Naive thymus-derived CD4-positive, alpha-beta T cell (primary cell): Measurements from ENCODE around the gene CPT1B. TPM values are rescaled to one million over a fixed set of nuclear protein-coding genes. Genes with fewer than 3 reads are reported as not detected.

Experiments used
- ATAC-seq: fragments of 150-1000 bp; cut with Tn5 transposase; 2 replicates; pipeline ENCODE4 v1.10.0; 2021; ENCODE audit warnings: mild to moderate bottlenecking, moderate library complexity
- CTCF ChIA-PET: fragments of 350-600 bp; sonication (Branson Sonifier 250); formaldehyde crosslinking; loops from one replicate; lab custom pipeline; 2021; ENCODE audit warnings: antibody characterized with exemption; lab: Charles Lee
- POLR2A ChIA-PET: fragments of 350-600 bp; sonication (Branson Sonifier 250); formaldehyde crosslinking; loops from one replicate; lab custom pipeline; 2021; ENCODE audit warnings: antibody characterized with exemption, inconsistent platforms; lab: Charles Lee
- DNase-seq, 9 donors: peaks; one replicate each; pipeline versions ENCODE4 v3.0.0 to v3.0.0-alpha.2; 2020 to 2022; ENCODE audit warnings: mixed read lengths in 1 of 9
- H3K27ac ChIP-seq: one replicate; pipeline ENCODE4 v1.7.0; 2013; ENCODE audit warnings: mild to moderate bottlenecking, low read depth, low read length, moderate library complexity
- H3K27me3 ChIP-seq, 2 donors: one replicate each; pipeline ENCODE4 v1.7.0; 2013; ENCODE audit warnings: low read length in 2 of 2, mild to moderate bottlenecking in 2 of 2, moderate library complexity in 2 of 2; ENCODE audit not compliant: control insufficient read depth in 2 of 2, insufficient read depth in 2 of 2
- H3K36me3 ChIP-seq, 3 experiments: 1 replicate in 2 of 3; 2 replicates in 1 of 3; pipeline ENCODE4 v1.7.0; 2013; ENCODE audit warnings: low read length in 3 of 3, mild to moderate bottlenecking in 3 of 3, moderate library complexity in 1 of 3; ENCODE audit not compliant: insufficient read depth in 3 of 3, control insufficient read depth in 2 of 3
- H3K4me1 ChIP-seq, 2 donors: one replicate each; pipeline ENCODE4 v1.7.0; 2013; ENCODE audit warnings: low read length in 2 of 2, mild to moderate bottlenecking in 2 of 2, moderate library complexity in 1 of 2; ENCODE audit not compliant: control insufficient read depth in 2 of 2, insufficient read depth in 2 of 2
- H3K4me3 ChIP-seq: 2 replicates; pipeline ENCODE4 v1.7.0; 2013; ENCODE audit warnings: mild to moderate bottlenecking, low read length
- H3K9me3 ChIP-seq, 3 experiments: 1 replicate in 2 of 3; 2 replicates in 1 of 3; pipeline ENCODE4 v1.7.0; 2013; ENCODE audit warnings: low read length in 3 of 3; ENCODE audit not compliant: control insufficient read depth in 2 of 3
- H3K27ac Mint-ChIP-seq, 9 donors: one replicate each; pipeline ENCODE4 v1.8.0; 2020 to 2022; ENCODE audit warnings: mixed read lengths in 9 of 9, mild to moderate bottlenecking in 8 of 9, moderate library complexity in 5 of 9, inconsistent platforms in 2 of 9
- H3K27me3 Mint-ChIP-seq, 5 donors: one replicate each; pipeline ENCODE4 v1.8.0; 2021 to 2022; ENCODE audit warnings: mixed read lengths in 5 of 5, mild to moderate bottlenecking in 1 of 5
- H3K36me3 Mint-ChIP-seq, 5 donors: one replicate each; pipeline ENCODE4 v1.8.0; 2020 to 2022; ENCODE audit warnings: mixed read lengths in 5 of 5, mild to moderate bottlenecking in 3 of 5, inconsistent platforms in 1 of 5
- H3K4me1 Mint-ChIP-seq, 7 donors: one replicate each; pipeline ENCODE4 v1.8.0; 2020 to 2022; ENCODE audit warnings: mixed read lengths in 7 of 7, mild to moderate bottlenecking in 3 of 7, inconsistent platforms in 1 of 7
- H3K4me3 Mint-ChIP-seq, 10 donors: one replicate each; pipeline ENCODE4 v1.8.0; 2020 to 2022; ENCODE audit warnings: mild to moderate bottlenecking in 10 of 10, mixed read lengths in 10 of 10, moderate library complexity in 6 of 10, inconsistent platforms in 2 of 10
- H3K9me3 Mint-ChIP-seq, 11 donors: one replicate each; pipeline ENCODE4 v1.8.0; 2020 to 2022; ENCODE audit warnings: mixed read lengths in 11 of 11, mild to moderate bottlenecking in 4 of 11, inconsistent platforms in 1 of 11, moderate library complexity in 1 of 11
- intact Hi-C, 2 donors: fragments of 100-400 bp; cut with micrococcal nuclease; formaldehyde crosslinking; loops; one replicate each; pipeline ENCODE4 v1.15.1; 2023
- polyA plus RNA-seq, 2 donors: library from polyadenylated mRNA; unstranded; fragments of 300-500 nt; fragmentation: Illumina TruSeq; gene quantifications; one replicate each; pipeline ENCODE4 v1.2.3, GENCODE V29; 2021
- total RNA-seq, 6 experiments: library from RNA in 5 of 6; stranded (reverse) in 5 of 6; gene quantifications; 1 replicate in 5 of 6; 2 replicates in 1 of 6; pipeline ENCODE4 v1.2.3 and lab custom pipeline; 2021 to 2026

CPT1B gene
- total and polyA plus RNA-seq, 7 experiments from 2014 or later: 0.32 to 108 (median 64.8) TPM

- ChIA-PET CTCF (interaction anchor here (0.6 kb wide), 1 partner anchor 18 kb away, joined by 6 read pairs; no protein-coding TSS in a partner anchor), POLR2A (interaction anchor here (1.1 kb wide), 1 partner anchor 36 kb away, joined by 3 read pairs; no protein-coding TSS in a partner anchor)
- no peak overlapping the region for H3K27ac ChIP-seq
- H3K27me3 Mint-ChIP-seq: peaks cover 32 to 58% (median 34%) of the 10 kb centered on the region in 5 donors
- H3K36me3 ChIP-seq: no peaks in the 10 kb centered on the region
- DNase-seq: no peak
- peaks cover 0 to 4% of the 10 kb centered on the region in 2 donors for H3K4me1 ChIP-seq
- H3K9me3 Mint-ChIP-seq: peaks cover 0 to 6% (median 0%) of the 10 kb centered on the region in 11 donors
- peaks cover 6 to 18% (median 12%) of the 10 kb centered on the region in 7 donors for H3K4me1 Mint-ChIP-seq
- peak overlapping the region in 2 of 9 donors; percentile 17 to 82 for H3K27ac Mint-ChIP-seq
- H3K36me3 Mint-ChIP-seq: peaks cover 0 to 12% (median 3%) of the 10 kb centered on the region in 5 donors
- no peak for ATAC-seq
- H3K9me3 ChIP-seq: no peaks in the 10 kb centered on the region
- H3K27me3 ChIP-seq: peaks cover 5 to 6% of the 10 kb centered on the region in 2 donors
- peak overlapping the region; percentile 11 to 88 (median 76) for H3K4me3 Mint-ChIP-seq
- intact Hi-C loops: no loop called here
- H3K4me3 ChIP-seq: no peak overlapping the region
Observed at GRCh38 chr22:50602338-50602700, 24.1 kb upstream of the CPT1B start.

GRCh38 chr22:50601669-50602337, 23.6 kb upstream of the CPT1B start:
- H3K27ac Mint-ChIP-seq: peak overlapping the region in 2 of 9 donors; percentile 67 to 82
- peaks cover 0 to 6% (median 0%) of the 10 kb centered on the region in 11 donors for H3K9me3 Mint-ChIP-seq
- intact Hi-C loops: no loop called here
- H3K4me1 Mint-ChIP-seq: peaks cover 6 to 18% (median 12%) of the 10 kb centered on the region in 7 donors
- no peak for ATAC-seq
- ChIA-PET POLR2A (interaction anchor here (1.1 kb wide), 1 partner anchor 36 kb away, joined by 3 read pairs; no protein-coding TSS in a partner anchor), CTCF (no interaction called here)
- H3K27me3 ChIP-seq: peaks cover 5 to 6% of the 10 kb centered on the region in 2 donors
- no peaks in the 10 kb centered on the region for H3K9me3 ChIP-seq
- H3K4me3 Mint-ChIP-seq: peak overlapping the region; percentile 63 to 89 (median 78)
- no peak overlapping the region for H3K4me3 ChIP-seq
- H3K36me3 Mint-ChIP-seq: peaks cover 4 to 18% (median 8%) of the 10 kb centered on the region in 5 donors
- H3K27me3 Mint-ChIP-seq: peaks cover 30 to 59% (median 33%) of the 10 kb centered on the region in 5 donors
- H3K27ac ChIP-seq: no peak overlapping the region
- no peak for DNase-seq
- no peaks in the 10 kb centered on the region for H3K36me3 ChIP-seq
- peaks cover 0 to 4% of the 10 kb centered on the region in 2 donors for H3K4me1 ChIP-seq

- H3K9me3 Mint-ChIP-seq: peaks cover 0 to 6% (median 0%) of the 10 kb centered on the region in 11 donors
- H3K4me1 Mint-ChIP-seq: peaks cover 6 to 18% (median 12%) of the 10 kb centered on the region in 7 donors
- H3K9me3 ChIP-seq: no peaks in the 10 kb centered on the region
- H3K36me3 ChIP-seq: no peaks in the 10 kb centered on the region
- peaks cover 27 to 59% (median 29%) of the 10 kb centered on the region in 5 donors for H3K27me3 Mint-ChIP-seq
- peaks cover 0 to 4% of the 10 kb centered on the region in 2 donors for H3K4me1 ChIP-seq
- POLR2A ChIA-PET: interaction anchor here (1.1 kb wide), 1 partner anchor 35 kb away, joined by 3 read pairs; no protein-coding TSS in a partner anchor
- H3K4me3 ChIP-seq: no peak overlapping the region
- CTCF ChIA-PET: no interaction called here
- H3K36me3 Mint-ChIP-seq: peaks cover 4 to 24% (median 14%) of the 10 kb centered on the region in 5 donors
- H3K27me3 ChIP-seq: peaks cover 5 to 6% of the 10 kb centered on the region in 2 donors
- intact Hi-C loops: loop anchor here in 1 of 2 donors (1.0 kb wide), 2 partner anchors 18 to 39 kb away; partner anchors contain the start of gene SYCE3
- no peak for DNase-seq
- no peak for ATAC-seq
- peak overlapping the region in 9 of 10 donors; percentile 63 to 89 (median 78) for H3K4me3 Mint-ChIP-seq
- peak overlapping the region in 1 of 9 donors; percentile 67 for H3K27ac Mint-ChIP-seq
- H3K27ac ChIP-seq: no peak overlapping the region
Observed at GRCh38 chr22:50600967-50601668, 22.9 kb upstream of the CPT1B start.

GRCh38 chr22:50600538-50600937, 22.3 kb upstream of the CPT1B start, which contains the start of gene MAPK8IP2:
TSS of gene MAPK8IP2 (plus strand) at chr22:50600793. CDS start at chr22:50600819, 26 bp downstream.
- peak within 1 kb of the TSS; percentile 63 to 89 (median 78) for H3K4me3 Mint-ChIP-seq
- H3K4me1 Mint-ChIP-seq: peaks cover 6 to 18% (median 12%) of the 10 kb centered on the region in 7 donors
- Histone ChIP-seq H3K27me3 (peaks cover 5 to 6% of the 10 kb centered on the region in 2 donors), H3K27ac (no peak within 1 kb of the TSS), H3K9me3 (no peaks in the 10 kb centered on the region), H3K4me3 (no peak within 1 kb of the TSS), H3K36me3 (no peaks in the 10 kb centered on the region), H3K4me1 (peaks cover 0 to 4% of the 10 kb centered on the region in 2 donors)
- POLR2A ChIA-PET: interaction anchor here (1.0 kb wide), 1 partner anchor 19 kb away, joined by 3 read pairs; no protein-coding TSS in a partner anchor
- ATAC-seq (peak; percentile 41), DNase-seq (no peak)
- peaks cover 0 to 6% (median 0%) of the 10 kb centered on the region in 11 donors for H3K9me3 Mint-ChIP-seq
- peaks cover 23 to 56% (median 28%) of the 10 kb centered on the region in 5 donors for H3K27me3 Mint-ChIP-seq
- intact Hi-C loops: loop anchor here in 1 of 2 donors (1.0 kb wide), 2 partner anchors 17 to 38 kb away; partner anchors contain the start of gene SYCE3
- H3K36me3 Mint-ChIP-seq: peaks cover 4 to 24% (median 14%) of the 10 kb centered on the region in 5 donors
- H3K27ac Mint-ChIP-seq: peak within 1 kb of the TSS in 1 of 9 donors; percentile 67
- CTCF ChIA-PET: no interaction called here

- CTCF ChIA-PET: no interaction called here
- Mint-ChIP-seq H3K27ac (no peak overlapping the region), H3K27me3 (peaks cover 19 to 51% (median 28%) of the 10 kb centered on the region in 5 donors), H3K4me1 (peaks cover 6 to 18% (median 12%) of the 10 kb centered on the region in 7 donors), H3K9me3 (peaks cover 0 to 6% (median 0%) of the 10 kb centered on the region in 11 donors), H3K4me3 (peak overlapping the region; percentile 19 to 79 (median 54)), H3K36me3 (peaks cover 4 to 24% (median 14%) of the 10 kb centered on the region in 5 donors)
- Histone ChIP-seq H3K27me3 (peaks cover 5 to 6% of the 10 kb centered on the region in 2 donors), H3K36me3 (no peaks in the 10 kb centered on the region), H3K27ac (no peak overlapping the region), H3K4me3 (no peak overlapping the region), H3K9me3 (no peaks in the 10 kb centered on the region), H3K4me1 (peaks cover 0 to 4% of the 10 kb centered on the region in 2 donors)
- intact Hi-C loops: loop anchor here in 1 of 2 donors (1.0 kb wide), 2 partner anchors 17 to 38 kb away; partner anchors contain the start of gene SYCE3
- peak; percentile 89 for ATAC-seq
- peak; percentile 43 to 81 (median 66) for DNase-seq
- POLR2A ChIA-PET: interaction anchor here (1.0 kb wide), 2 partner anchors 18 to 20 kb away, joined by 3 read pairs; no protein-coding TSS in a partner anchor
Observed at GRCh38 chr22:50599816-50600455, 21.7 kb upstream of the CPT1B start.
